ENCODE measurements around the gene THPO.

Gene THPO

DNA sequence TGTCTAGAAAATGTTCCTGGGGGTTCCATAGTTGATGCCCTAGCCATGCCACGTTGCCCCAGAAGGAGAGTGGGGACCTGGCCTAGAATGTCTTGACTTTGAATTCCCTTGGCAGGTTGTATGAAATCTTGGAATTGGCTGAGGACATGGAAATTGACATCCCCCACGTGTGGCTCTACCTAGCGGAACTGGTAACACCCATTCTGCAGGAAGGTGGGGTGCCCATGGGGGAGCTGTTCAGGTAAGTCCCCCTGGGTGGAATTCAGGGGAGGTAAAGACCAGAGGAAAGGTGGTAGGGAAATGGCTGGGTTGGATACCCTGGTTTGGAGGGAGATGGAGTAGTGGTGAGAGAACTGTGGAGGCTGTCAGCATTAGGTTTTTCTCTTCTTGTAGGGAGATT is 49.5 kb downstream of the THPO start:
- no peak for DNase-seq

DNA sequence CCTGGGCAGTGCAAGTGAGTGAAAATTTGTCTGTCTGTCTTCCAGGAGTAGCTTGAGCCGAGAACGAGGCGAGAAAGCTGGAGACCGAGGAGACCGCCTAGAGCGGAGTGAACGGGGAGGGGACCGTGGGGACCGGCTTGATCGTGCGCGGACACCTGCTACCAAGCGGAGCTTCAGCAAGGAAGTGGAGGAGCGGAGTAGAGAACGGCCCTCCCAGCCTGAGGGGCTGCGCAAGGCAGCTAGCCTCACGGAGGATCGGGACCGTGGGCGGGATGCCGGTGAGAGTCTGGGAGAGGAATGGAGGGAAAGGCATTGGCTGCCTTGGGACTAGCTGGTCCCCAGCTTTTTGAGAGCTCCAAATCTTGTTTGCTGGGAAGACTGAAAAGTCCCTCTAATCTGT is 50.8 kb downstream of the THPO start:
- no peak for DNase-seq

DNA sequence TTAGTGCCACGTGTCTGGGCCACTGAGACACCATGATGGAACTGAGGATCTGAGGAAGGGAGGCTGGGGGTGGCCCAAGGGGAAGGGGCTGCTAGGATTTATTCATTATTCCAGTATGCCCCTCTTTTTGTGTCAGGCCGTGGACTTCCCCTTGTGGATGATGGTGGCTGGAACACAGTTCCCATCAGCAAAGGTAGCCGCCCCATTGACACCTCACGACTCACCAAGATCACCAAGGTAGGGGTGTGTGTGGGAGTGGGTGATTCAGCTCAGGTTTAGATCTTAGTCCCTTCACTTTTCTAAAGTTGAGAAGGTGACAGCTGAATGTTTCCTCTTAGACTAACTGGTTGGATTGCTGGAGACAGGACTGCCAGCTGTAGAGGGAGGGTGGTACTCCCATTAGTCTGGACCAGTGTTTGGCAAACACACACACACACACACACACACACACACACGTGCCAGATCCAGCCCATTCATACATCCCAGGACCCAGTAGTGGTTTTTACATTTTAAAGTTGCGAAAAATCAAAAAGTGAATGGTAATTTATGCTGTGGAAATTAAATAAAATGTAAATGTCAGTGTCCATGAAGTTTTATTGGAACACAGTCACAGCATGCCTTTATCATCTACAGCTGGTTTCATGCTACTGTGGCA is 52.2 kb downstream of the THPO start:
- no peak for DNase-seq

DNA sequence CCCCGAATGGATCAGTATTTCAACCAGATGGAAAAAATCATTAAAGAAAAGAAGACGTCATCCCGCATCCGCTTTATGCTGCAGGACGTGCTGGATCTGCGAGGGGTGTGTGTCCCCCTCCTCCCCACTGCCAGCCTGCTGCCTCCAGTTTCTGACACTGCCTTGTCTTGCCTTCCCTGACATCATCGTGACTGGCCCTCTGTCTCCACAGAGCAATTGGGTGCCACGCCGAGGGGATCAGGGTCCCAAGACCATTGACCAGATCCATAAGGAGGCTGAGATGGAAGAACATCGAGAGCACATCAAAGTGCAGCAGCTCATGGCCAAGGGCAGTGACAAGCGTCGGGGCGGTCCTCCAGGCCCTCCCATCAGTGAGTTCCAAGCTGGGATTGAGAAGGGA is 52.7 kb downstream of the THPO start:
- DNase-seq = no peak

DNA sequence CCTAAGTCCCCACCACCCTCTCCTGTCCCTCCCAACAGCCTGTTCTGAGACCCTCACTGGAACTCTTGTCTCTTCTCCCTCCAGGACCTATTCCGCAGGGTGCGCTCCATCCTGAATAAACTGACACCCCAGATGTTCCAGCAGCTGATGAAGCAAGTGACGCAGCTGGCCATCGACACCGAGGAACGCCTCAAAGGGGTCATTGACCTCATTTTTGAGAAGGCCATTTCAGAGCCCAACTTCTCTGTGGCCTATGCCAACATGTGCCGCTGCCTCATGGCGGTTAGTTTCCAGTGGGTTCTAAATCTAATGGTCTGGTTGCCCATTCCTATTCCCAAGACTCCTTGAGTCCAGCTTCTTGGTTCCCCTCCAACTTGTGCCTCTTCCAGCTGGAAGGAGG is 54.3 kb downstream of the THPO start:
- no peak for DNase-seq

DNA sequence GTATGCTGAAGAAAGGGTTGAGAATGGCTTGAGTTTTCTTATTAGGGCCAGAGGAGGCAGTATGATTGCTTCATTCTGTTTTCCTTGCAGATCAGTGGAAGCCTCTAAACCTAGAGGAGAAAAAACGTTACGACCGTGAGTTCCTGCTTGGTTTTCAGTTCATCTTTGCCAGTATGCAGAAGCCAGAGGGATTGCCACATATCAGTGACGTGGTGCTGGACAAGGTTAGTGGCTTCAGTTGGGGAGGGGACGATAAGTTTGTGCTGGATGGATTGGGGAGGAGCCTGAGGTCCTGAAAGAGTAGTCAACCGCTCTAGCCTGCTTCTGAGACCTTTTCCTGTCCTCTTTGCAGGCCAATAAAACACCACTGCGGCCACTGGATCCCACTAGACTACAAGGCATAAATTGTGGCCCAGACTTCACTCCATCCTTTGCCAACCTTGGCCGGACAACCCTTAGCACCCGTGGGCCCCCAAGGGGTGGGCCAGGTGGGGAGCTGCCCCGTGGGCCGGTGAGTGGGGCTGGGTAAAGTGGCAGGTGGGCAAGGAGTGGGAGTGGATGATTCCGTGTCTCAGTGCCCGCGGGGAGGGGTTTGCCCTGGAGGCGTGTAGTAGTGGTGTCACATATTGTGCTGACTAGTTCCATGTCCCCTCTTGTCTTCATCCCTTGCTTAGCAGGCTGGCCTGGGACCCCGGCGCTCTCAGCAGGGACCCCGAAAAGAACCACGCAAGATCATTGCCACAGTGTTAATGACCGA is 55.1 kb downstream of the THPO start:
- no peak for DNase-seq
